K562 (cell line): ENCODE data around the gene SYNGR3. TPM values are rescaled to one million over a fixed set of nuclear protein-coding genes. Genes with fewer than 3 reads are reported as not detected.
A peak's percentile ranks its signal among the peaks of the same experiment; 100 is the strongest.

Experiments used
- ARNT ChIP-seq, 2 experiments: fragments of 450-650 bp; IDR thresholded peaks; 2 replicates each; pipeline ENCODE4 v1.6.1; 2016; ENCODE audit warnings: mild to moderate bottlenecking in 1 of 2
- BRD9 ChIP-seq: fragments of 450-650 bp; IDR thresholded peaks from 2 replicates; pipeline ENCODE4 v1.6.1; 2018; ENCODE audit warnings: low read depth; ENCODE audit not compliant: partially characterized antibody
- CREB3L1 ChIP-seq: fragments of 450-650 bp; IDR thresholded peaks from 2 replicates; pipeline ENCODE4 v1.6.1; 2014; ENCODE audit warnings: low read depth, mild to moderate bottlenecking, moderate library complexity, borderline replicate concordance
- CXXC5 ChIP-seq: fragments of 250-450 bp; sonication (Bioruptor Pico); IDR thresholded peaks from 2 replicates; pipeline ENCODE4 v1.8.0; 2022; ENCODE audit warnings: inconsistent platforms, mild to moderate bottlenecking, moderate library complexity
- FOXP1 ChIP-seq: sonication (generic); formaldehyde crosslinking; IDR thresholded peaks from 2 replicates; pipeline ENCODE4 v1.8.0; 2022; ENCODE audit warnings: mild to moderate bottlenecking, missing genetic modification reagents
- HNRNPH1 ChIP-seq: fragments of 200-400 bp; formaldehyde crosslinking; optimal IDR thresholded peaks from 2 replicates; pipeline ENCODE3; 2017; ENCODE audit warnings: low read depth, mild to moderate bottlenecking, low read length, moderate library complexity
- HNRNPK ChIP-seq: fragments of 200-400 bp; formaldehyde crosslinking; IDR thresholded peaks from one replicate; pipeline ENCODE4 v1.6.1; 2018; ENCODE audit warnings: mild to moderate bottlenecking, low read depth, low read length; ENCODE audit not compliant: poor library complexity, severe bottlenecking
- L3MBTL2 ChIP-seq: fragments of 450-650 bp; IDR thresholded peaks from 2 replicates; pipeline ENCODE4 v1.6.1; 2016; ENCODE audit warnings: mild to moderate bottlenecking, moderate library complexity
- MTA2 ChIP-seq: fragments of 450-650 bp; IDR thresholded peaks from 2 replicates; pipeline ENCODE4 v1.6.1; 2016; ENCODE audit warnings: low read depth
- NCOA6 ChIP-seq: fragments of 450-650 bp; IDR thresholded peaks from 2 replicates; pipeline ENCODE4 v1.6.1; 2017; ENCODE audit warnings: mild to moderate bottlenecking
- NFIC ChIP-seq: fragments of 450-650 bp; IDR thresholded peaks from 2 replicates; pipeline ENCODE4 v1.6.1; 2017; ENCODE audit warnings: mild to moderate bottlenecking, inconsistent platforms
- NR1H2 ChIP-seq: sonication (generic); formaldehyde crosslinking; IDR thresholded peaks from 2 replicates; pipeline ENCODE4 v1.4.0; 2020; ENCODE audit warnings: mild to moderate bottlenecking, missing genetic modification reagents
- NR2C1 ChIP-seq, 2 experiments: fragments of 450-650 bp; IDR thresholded peaks; 2 replicates each; pipeline ENCODE4 v1.6.1; 2017; ENCODE audit warnings: mild to moderate bottlenecking in 2 of 2, antibody characterized with exemption in 1 of 2, inconsistent platforms in 1 of 2, missing compliant biosample characterization in 1 of 2, missing genetic modification characterization in 1 of 2
- PHF21A ChIP-seq: fragments of 450-650 bp; IDR thresholded peaks from 2 replicates; pipeline ENCODE4 v1.6.1; 2017; ENCODE audit warnings: low read depth, borderline replicate concordance
- PHTF2 ChIP-seq: fragments of 250-450 bp; sonication (Bioruptor Pico); IDR thresholded peaks from 2 replicates; pipeline ENCODE4 v1.5.0; 2021; ENCODE audit warnings: mild to moderate bottlenecking
- PRDM10 ChIP-seq: fragments of 450-650 bp; IDR thresholded peaks from 2 replicates; pipeline ENCODE4 v1.6.1; 2018; ENCODE audit not compliant: partially characterized antibody
- RAD21 ChIP-seq, 2 experiments: fragments of 250-450 bp in 1 of 2; fragments of 450-650 bp in 1 of 2; sonication (Bioruptor Pico) in 1 of 2; formaldehyde crosslinking in 1 of 2; IDR thresholded peaks in 1 of 2; conservative IDR thresholded peaks in 1 of 2; 2 replicates each; pipeline versions ENCODE4 v1.4.0 to v1.8.0; 2020 to 2022; ENCODE audit warnings: mild to moderate bottlenecking in 2 of 2, moderate library complexity in 1 of 2
- RB1 ChIP-seq: fragments of 450-650 bp; IDR thresholded peaks from 2 replicates; pipeline ENCODE4 v1.6.1; 2017; ENCODE audit warnings: low read depth, mild to moderate bottlenecking
- RFX7 ChIP-seq: fragments of 250-450 bp; sonication (Bioruptor Pico); IDR thresholded peaks from 2 replicates; pipeline ENCODE4 v1.5.1; 2021; ENCODE audit warnings: mild to moderate bottlenecking
- SIN3B ChIP-seq: fragments of 450-650 bp; IDR thresholded peaks from 2 replicates; pipeline ENCODE4 v1.6.1; 2017; ENCODE audit warnings: low read depth, mild to moderate bottlenecking, moderate library complexity
- ZFP1 ChIP-seq: fragments of 450-650 bp; formaldehyde crosslinking; IDR thresholded peaks from 2 replicates; pipeline ENCODE4 v1.4.0; 2020; ENCODE audit warnings: mild to moderate bottlenecking, mixed read lengths
- ZNF408 ChIP-seq: fragments of 250-450 bp; sonication (Bioruptor Pico); IDR thresholded peaks from 2 replicates; pipeline ENCODE4 v1.4.0; 2020; ENCODE audit warnings: low read depth, mild to moderate bottlenecking, moderate library complexity
- ZNF668 ChIP-seq: fragments of 250-450 bp; sonication (Bioruptor Pico); IDR thresholded peaks from 2 replicates; pipeline ENCODE4 v1.8.0; 2022; ENCODE audit warnings: mild to moderate bottlenecking, inconsistent platforms
- ZNF717 ChIP-seq: fragments of 250-450 bp; sonication (Bioruptor Pico); IDR thresholded peaks from 2 replicates; pipeline ENCODE4 v1.5.0; 2021
- ZNF764 ChIP-seq: fragments of 250-450 bp; sonication (Bioruptor Pico); IDR thresholded peaks from 2 replicates; pipeline ENCODE4 v1.4.0; 2020; ENCODE audit warnings: low read depth, mild to moderate bottlenecking, moderate library complexity
- ZZZ3 ChIP-seq: fragments of 450-650 bp; IDR thresholded peaks from 2 replicates; pipeline ENCODE4 v1.6.1; 2016; ENCODE audit warnings: antibody characterized with exemption, mild to moderate bottlenecking, moderate library complexity
- polyA plus RNA-seq, 8 experiments: library from polyadenylated mRNA; depleted of rRNA in 4 of 8; stranded (reverse) in 5 of 8; unstranded in 3 of 8; fragments of >200 nt; fragmentation: Nextera tagmentation in 2 of 8; fragmentation: Illumina TruSeq in 1 of 8; extraction: Ambion mirVana in 2 of 8; extraction: Trizol in 1 of 8; gene quantifications; 2 replicates each; pipeline versions ENCODE4 v1.2.1 to v1.2.3, GENCODE V29; 2011 to 2014; ENCODE audit warnings: inconsistent platforms in 1 of 8, missing spikeins in 1 of 8
- total RNA-seq, 7 experiments: library from RNA; depleted of rRNA in 6 of 7; stranded (reverse); fragments of >200 nt in 6 of 7; fragmentation: Illumina TruSeq in 2 of 7; extraction: Trizol in 2 of 7; gene quantifications; 2 replicates each; pipeline versions ENCODE4 v1.2.1 to v1.2.3, GENCODE V29; 2011 to 2021; ENCODE audit warnings: low replicate concordance in 1 of 7

Gene SYNGR3
- total and polyA plus RNA-seq, 9 of the 15 experiments (the other 6 are each of a cell fraction or from before 2014, with no cell fraction given): 3.7 to 69.2 (median 36.3) TPM

- peak; percentile 90; the same call in 1 of the 2 replicates for TF ChIP-seq FOXP1 (CRISPR knock-in tag)
- TF ChIP-seq NCOA6: no peak
- TF ChIP-seq ZNF408: no peak
- no peak for TF ChIP-seq BRD9
- no peak for TF ChIP-seq ZNF668
- TF ChIP-seq NR1H2: peak; percentile 90; the same call in 1 of the 2 replicates
- TF ChIP-seq RFX7 (CRISPR knock-in tag): no peak
- peak; percentile 16 for TF ChIP-seq PRDM10
- no peak for TF ChIP-seq MTA2
- no peak for TF ChIP-seq ARNT (IDR thresholded peaks at IDR 0.05)
- TF ChIP-seq RAD21 (CRISPR knock-in tag; conservative IDR thresholded peaks at IDR 0.05 in 1 of 2, IDR thresholded peaks at IDR 0.05 in 1 of 2): peak; percentile 26 to 51; a peak in 3 of 4 replicates
- no peak; the same call in 1 of the 2 replicates for TF ChIP-seq NFIC
- peak; percentile 95 for TF ChIP-seq ZNF764 (CRISPR knock-in tag)
- TF ChIP-seq L3MBTL2: peak; percentile 81
- TF ChIP-seq PHF21A: no peak
- peak; percentile 98 for TF ChIP-seq RB1
- peak; percentile 21 for TF ChIP-seq HNRNPK
- TF ChIP-seq CXXC5 (CRISPR knock-in tag): peak; percentile 96
- TF ChIP-seq ZFP1 (CRISPR knock-in tag): no peak
- no peak for TF ChIP-seq NR2C1 (IDR thresholded peaks at IDR 0.05)
- TF ChIP-seq NR2C1 (tag; IDR thresholded peaks at IDR 0.05): 0 out of 2 replicates have a peak, but pooled peaks have one; percentile 22
- TF ChIP-seq SIN3B: peak; percentile 44; the same call in 1 of the 2 replicates
- TF ChIP-seq HNRNPH1: no peak
- peak; percentile 87 for TF ChIP-seq CREB3L1
- TF ChIP-seq ZZZ3: no peak
- no peak for TF ChIP-seq ZNF717
- no peak for TF ChIP-seq PHTF2 (CRISPR knock-in tag)
These were observed 30.3 kb upstream of the SYNGR3 start, which contains the start of gene NDUFB10 (continued) for GRCh38 chr16:1959269-1960039.
